NCI-H748 (cell line): ENCODE results near the gene FGD1.

ENCODE experiments used
- DNase-seq: peaks from one replicate; lab custom pipeline; 2025; ENCODE audit not compliant: unreplicated experiment; lab: John Stamatoyannopoulos, UW

Gene FGD1

GRCh38 chrX:54407266-54407665 lies 88.8 kb downstream of the FGD1 start:
- DNase-seq: no peak

- DNase-seq: no peak
Observed at GRCh38 chrX:54397113-54397512, 98.9 kb downstream of the FGD1 start.
